Activated gamma-delta T cell treated with Interleukin-2 at 50 U/mL for 16 hours (primary cell): Measurements from ENCODE around the gene MEI1.
"Not testable (repeated sequence)": the region's sequence is repeated elsewhere in the genome, so short reads cannot be mapped to it uniquely, and the experiment has no call there.

Experiments
- DNase-seq: peaks from one replicate; pipeline ENCODE4 v3.0.0-alpha.2; 2020

Gene MEI1

DNA sequence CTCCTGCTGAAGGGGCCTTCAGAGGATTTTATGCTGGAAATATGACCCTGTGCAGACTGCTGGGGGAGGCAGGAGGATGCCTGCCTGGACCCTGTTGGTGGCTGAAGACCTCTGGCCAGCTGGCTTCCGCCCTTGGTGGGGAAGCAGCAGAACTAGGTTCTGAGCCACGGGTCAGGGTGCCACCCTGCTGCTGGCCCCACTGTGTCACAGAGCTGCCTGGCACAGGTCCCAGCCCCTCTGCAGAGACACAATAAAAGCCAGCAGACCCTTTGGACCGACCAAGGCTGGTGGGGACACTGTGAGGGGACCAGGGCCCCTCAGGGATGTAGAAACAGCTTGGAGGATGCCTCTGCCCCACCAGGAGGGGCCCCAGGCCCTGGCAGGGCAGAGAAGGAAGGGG is 126.7 kb downstream of the MEI1 start:
- DNase-seq, result no peak

GRCh38 chr22:41826430-41827383 is 127.4 kb downstream of the MEI1 start:
- no peak for DNase-seq

GRCh38 chr22:41827671-41828070 is 128.4 kb downstream of the MEI1 start:
- no peak for DNase-seq

GRCh38 chr22:41828516-41828915 is 129.2 kb downstream of the MEI1 start:
- no peak for DNase-seq

- no peak for DNase-seq
Observed at GRCh38 chr22:41830174-41830573, 130.9 kb downstream of the MEI1 start.

DNA sequence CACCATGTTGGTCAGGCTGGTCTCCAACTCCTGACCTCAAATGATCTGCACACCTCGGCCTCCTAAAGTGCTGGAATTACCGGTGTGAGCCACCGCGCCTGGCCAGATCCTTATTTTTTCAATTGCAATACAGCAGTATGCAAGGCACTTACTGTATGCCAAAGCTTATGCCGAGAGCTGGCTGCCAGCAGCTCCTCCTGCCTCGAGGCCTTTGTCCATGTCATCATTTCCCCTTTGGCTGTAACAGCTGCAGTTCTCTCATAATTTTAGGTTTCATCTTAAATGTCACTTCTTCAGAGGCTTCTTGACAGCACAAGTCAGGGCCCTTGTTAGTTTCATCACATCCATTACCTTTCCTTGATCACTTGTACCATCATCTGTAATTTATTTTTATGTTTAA is 132.1 kb downstream of the MEI1 start:
- no peak for DNase-seq

GRCh38 chr22:41831828-41832552 is 132.7 kb downstream of the MEI1 start:
- peak; percentile 21 for DNase-seq

DNA sequence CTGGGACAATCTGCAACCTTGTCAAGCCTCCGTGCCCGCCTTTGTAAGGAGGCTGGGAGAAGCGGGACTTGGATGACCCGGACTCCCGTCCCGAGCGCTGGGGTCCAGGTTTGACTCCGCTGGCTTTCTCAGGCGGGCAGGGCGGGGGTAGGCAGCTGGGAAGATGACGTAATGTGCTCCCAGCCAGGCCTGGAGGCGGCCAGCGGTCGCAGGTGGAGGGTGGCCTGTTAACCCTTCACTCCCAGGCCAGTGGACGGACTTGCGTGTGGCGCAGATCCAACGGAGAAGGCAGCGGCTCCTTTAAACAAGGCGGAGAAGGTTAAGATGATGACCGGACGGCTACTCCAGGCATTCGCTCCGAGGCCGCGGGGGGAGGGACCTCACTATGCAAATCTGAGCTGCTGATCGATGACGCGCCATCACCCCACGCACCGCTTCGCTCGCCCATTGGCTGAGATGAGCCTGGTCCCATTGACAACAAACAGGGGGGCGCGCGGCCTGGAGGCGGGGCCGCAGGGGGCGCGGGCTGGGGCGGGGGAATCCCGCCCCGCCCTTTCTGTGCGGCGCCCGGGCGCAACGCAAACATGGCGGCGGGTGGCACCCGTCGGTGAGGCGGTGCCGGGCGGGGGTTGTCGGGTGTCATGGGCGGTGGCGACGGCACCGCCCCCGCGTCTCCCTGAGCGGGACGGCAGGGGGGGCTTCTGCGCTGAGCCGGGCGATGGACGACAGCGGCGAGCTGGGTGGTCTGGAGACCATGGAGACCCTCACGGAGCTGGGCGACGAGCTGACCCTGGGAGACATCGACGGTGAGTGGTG is 133.5 kb downstream of the MEI1 start, which contains the start of gene SREBF2:
Gene SREBF2, plus strand, starts transcription at position 553 of the 816 bp plus-strand sequence. Its CDS starts 166 bp downstream, at position 719.
- peak; percentile 99 for DNase-seq

DNA sequence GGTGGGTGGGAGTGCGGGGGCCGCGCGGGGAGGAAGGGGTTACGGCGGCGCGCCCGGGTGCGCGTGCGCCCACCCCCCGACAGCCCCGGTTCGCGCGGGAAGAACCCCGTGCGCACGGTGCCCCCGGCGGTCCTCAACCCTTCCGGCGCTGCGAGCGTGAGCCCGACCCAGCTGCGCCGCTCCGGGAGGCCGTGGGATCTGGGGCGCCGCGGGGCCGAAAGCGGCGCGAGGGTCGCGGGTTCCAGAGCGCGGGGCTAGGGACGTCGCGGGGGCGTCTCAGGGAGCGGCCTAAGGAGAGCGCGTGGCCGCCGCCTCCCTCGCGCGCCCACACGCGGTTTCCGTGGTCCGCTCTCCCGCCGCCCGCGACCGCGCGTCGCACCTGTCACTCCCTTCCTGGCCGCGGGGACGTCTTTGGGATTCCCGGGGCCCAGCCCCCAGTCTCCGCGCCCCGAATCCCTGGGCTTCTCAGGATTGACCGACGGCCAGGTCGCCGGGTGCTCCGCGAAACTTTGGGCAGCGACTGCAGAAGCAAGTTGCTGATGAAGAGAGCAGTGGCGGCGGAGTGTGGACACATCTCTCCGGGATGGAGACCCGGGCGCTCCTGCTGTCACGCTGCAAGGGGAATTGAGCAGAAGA is 134.2 kb downstream of the MEI1 start:
- DNase-seq, result peak; percentile 39

DNA sequence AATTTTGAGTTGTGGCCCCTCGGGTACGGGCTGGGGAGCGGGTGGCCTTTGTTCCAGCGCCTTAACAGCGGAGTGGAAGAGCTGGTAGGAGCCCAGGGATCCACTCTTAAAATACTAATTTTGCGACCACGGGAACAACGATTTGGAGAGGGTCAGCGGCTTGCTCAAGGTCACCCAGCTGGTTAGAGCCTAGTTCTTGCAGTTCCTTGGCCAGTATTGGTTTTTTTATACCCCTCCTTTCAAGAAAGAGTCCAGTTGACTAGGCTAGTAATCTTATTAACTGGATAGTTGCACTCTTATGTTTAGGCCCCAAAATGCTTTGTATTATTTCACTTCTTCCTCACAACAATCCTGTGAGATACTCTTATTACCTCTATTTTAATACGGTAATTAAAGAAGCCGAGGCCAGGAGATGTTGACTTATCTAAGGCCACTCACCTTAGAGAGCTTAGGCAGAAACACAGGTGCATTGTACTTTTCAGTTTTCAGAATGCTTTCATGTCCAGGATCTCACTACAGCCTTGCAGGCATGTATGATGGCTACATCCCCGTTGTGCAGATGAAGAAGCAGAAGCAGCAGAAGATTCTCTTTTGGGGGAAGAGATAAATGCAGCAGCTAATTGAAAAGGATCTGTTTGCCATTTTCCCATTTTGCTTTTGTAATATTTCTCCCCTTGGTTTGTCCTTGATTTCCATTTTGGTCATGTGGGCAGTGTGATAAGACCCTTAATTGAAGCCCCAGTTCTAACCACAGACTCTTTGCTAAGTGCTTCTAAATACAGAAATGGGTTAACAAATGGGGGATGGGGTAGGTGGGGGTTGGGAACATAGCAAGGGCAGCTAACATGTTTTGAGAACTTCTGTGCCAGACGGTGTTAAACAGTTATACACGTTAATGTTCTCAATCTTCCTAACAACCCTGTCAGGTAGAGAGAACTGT is 135.0 kb downstream of the MEI1 start:
- DNase-seq, result no peak

DNA sequence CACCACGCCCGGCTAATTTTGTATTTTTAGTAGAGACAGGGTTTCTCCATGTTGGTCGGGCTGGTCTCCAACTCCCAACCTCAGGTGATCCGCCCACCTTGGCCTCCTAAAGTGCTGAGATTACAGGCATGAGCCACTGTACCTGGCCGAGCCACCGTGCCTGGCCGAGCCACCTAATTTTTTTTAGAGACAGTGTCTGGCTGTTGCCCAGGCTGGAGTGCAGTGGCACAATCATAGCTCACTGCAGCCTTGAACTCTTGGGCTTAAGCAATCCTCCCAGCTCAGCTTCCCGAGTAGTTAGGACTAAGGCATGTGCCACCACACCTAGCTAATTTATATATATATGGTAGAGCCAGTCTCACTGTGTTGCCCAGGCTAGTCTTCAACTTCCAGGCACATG is 136.2 kb downstream of the MEI1 start:
- DNase-seq, result not testable (repeated sequence)

DNA sequence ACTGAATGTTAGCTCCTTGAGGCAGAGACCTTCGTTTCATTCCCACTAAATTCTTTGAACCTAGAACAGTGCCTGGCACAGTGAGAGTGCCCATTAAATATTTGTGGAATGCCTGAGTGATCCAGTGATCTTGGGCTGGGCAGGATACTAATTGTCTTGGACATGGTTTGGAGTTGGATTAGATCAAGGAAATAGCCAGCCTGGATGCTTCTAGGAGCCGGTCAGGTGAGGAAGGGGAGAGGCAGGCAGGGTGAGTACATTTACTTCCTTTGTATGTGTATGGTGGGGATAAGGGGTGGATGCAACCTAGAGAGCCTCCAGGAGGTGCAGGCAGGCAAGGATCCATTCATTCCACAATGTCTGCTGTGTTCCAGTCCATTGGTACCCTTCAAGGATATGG is 137.2 kb downstream of the MEI1 start:
- no peak for DNase-seq

GRCh38 chr22:41838842-41839618 is 139.7 kb downstream of the MEI1 start:
- no peak for DNase-seq

DNA sequence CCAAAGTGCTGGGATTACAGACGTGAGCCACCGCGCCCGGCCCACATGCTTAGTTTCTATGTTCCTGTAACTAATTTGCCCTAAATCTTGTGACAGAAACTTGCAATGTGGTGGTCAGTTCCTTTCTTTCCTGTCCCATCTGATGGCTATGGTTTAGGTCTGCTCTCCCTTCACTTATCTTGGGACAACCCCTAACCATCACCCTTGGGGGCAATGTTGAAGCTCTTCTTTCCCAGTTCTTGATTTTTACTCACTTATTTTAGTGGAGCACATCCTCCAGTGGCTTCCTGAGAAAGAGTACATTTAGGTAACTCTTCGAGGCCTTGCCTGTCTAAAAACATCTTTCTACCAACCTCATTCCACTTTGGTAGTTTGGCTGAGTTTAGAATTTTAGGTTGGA is 140.9 kb downstream of the MEI1 start:
- DNase-seq, result no peak

DNA sequence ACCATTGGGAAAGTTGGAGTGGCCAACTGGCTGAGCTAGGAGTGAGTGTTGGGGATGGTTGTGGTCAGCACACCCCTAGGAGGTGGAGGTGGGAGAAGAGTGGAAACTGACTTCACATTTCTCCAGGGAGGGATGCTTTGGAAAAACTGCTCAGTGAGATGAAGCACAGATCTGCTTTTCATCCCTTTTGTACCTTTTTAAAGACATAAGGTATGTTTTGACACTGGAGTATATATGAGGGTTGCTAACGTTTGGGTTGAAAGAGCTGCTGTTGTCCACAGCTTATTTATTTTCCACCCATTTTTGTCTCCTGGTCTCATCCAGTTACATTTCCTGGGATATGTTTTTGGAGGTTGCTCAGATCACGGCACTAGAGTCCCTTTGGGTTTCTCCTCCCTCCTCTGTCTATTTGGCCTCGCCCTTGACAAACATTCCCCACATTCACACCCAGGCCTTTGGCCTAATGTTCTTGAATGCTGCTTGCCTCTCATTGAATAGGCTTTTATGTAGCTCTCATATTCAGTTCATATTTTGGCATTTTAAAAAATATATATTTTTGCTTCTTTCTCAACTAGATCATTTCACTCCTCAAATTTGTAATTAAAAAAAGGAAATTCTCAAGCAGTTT is 141.9 kb downstream of the MEI1 start:
- DNase-seq, result no peak

- DNase-seq, result no peak
Observed at GRCh38 chr22:41842996-41843970, 144.0 kb downstream of the MEI1 start.

DNA sequence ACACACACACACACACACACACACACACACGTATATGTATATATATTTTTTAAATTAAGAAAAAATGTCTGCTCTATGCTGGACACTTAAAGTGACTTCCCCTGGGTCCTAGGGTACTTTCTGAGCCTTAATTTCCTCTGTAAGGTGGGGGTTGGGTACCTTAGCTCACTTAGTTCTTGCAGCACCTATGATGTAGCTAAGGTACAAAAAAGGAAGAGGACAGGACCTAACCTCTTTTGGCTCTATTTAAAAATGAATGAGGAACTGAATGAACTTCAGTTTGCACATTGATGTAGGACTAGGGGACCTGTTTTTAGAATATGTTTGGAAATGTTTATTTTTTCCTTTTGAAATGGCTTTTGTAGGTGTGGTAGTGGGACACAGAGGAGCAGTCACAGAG is 144.7 kb downstream of the MEI1 start:
- no peak for DNase-seq

DNA sequence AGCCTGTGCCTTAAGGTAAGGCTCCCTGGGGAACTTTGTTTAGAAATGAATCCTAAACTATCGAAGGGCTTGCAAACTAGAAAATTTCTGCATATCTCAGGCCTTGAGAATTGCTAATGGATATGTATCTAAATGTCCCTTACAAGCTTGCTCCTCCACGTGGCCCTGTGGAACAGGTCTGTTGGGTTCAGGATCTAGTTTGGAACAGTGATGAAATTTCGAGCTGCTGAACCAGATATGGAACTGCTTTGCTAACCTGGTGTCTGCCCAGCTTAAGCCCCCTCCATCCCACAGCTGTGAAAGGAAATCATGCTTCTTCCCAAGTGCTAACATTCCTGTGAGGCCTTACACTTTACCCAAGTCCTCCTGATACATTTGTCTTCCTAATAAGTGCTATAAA is 145.2 kb downstream of the MEI1 start:
- no peak for DNase-seq
